DMS153 (cell line): ENCODE results near the gene APEX1.

ENCODE experiments used
- DNase-seq: peaks from one replicate; lab custom pipeline; 2025; lab: John Stamatoyannopoulos, UW

The APEX1 gene

GRCh38 chr14:20454516-20455354 is at the start of gene APEX1, which contains the start of gene OSGEP:
TSS of gene APEX1 (plus strand) at chr14:20455226. CDS start at chr14:20455646, 420 bp downstream.
TSS of gene OSGEP (minus strand) at chr14:20454812. CDS start at chr14:20454683, 129 bp downstream.
- DNase-seq, result peak; percentile 98

- no peak for DNase-seq
These were observed 45.8 kb upstream of the APEX1 start for GRCh38 chr14:20409226-20409625.

GRCh38 chr14:20412411-20412810 is 42.6 kb upstream of the APEX1 start:
- DNase-seq, result no peak

- DNase-seq, result peak; percentile 74
These were observed 41.9 kb upstream of the APEX1 start, which contains the start of gene TEP1 for GRCh38 chr14:20412876-20413743. TSS of gene TEP1 (minus strand) at chr14:20413501. CDS start at chr14:20408439, 5,062 bp downstream.

GRCh38 chr14:20413744-20414082 is 41.3 kb upstream of the APEX1 start:
- DNase-seq, result no peak

- DNase-seq, result peak; percentile 35
These were observed 39.2 kb upstream of the APEX1 start for GRCh38 chr14:20415782-20416206.

GRCh38 chr14:20416223-20416622 is 38.8 kb upstream of the APEX1 start:
- no peak for DNase-seq

- DNase-seq, result peak; percentile 54
These were observed 37.5 kb upstream of the APEX1 start for GRCh38 chr14:20417250-20418186.

- DNase-seq, result no peak
These were observed 36.5 kb upstream of the APEX1 start for GRCh38 chr14:20418501-20418909.

- DNase-seq, result no peak
These were observed 35.6 kb upstream of the APEX1 start for GRCh38 chr14:20419419-20419818.

GRCh38 chr14:20421267-20421666 is 33.8 kb upstream of the APEX1 start:
- DNase-seq, result no peak

- no peak for DNase-seq
These were observed 32.1 kb upstream of the APEX1 start for GRCh38 chr14:20422886-20423285.

- DNase-seq, result no peak
These were observed 30.2 kb upstream of the APEX1 start for GRCh38 chr14:20424851-20425250.

GRCh38 chr14:20427231-20428009 is 27.6 kb upstream of the APEX1 start:
- peak; percentile 62 for DNase-seq

- DNase-seq, result no peak
These were observed 27.0 kb upstream of the APEX1 start for GRCh38 chr14:20428010-20428365.

- DNase-seq, result no peak
These were observed 26.2 kb upstream of the APEX1 start for GRCh38 chr14:20428802-20429201.

- DNase-seq, result peak; percentile 9
These were observed 25.0 kb upstream of the APEX1 start for GRCh38 chr14:20429801-20430669.

- DNase-seq, result no peak
These were observed 20.1 kb upstream of the APEX1 start for GRCh38 chr14:20434701-20435581.
